A673 (cell line): ENCODE results near the gene BABAM1. TPM values are rescaled to one million over a fixed set of nuclear protein-coding genes. Genes with fewer than 3 reads are reported as not detected.

Source experiments
- Bru-seq: library from RNA; stranded (reverse); fragments of 400-500 nt; gene quantifications from one replicate; lab custom pipeline; 2021; lab: Mats Ljungman, UMichigan
- BruChase-seq, 2 experiments: library from RNA; stranded (reverse); fragments of 400-500 nt; gene quantifications; one replicate each; lab custom pipeline; 2021; lab: Mats Ljungman, UMichigan
- BruUV-seq: library from RNA; stranded (reverse); fragments of 400-500 nt; replicated peaks from 2 replicates; lab custom pipeline; 2021; lab: Mats Ljungman, UMichigan
- CTCF ChIA-PET: fragments of 300-600 bp; sonication (Branson Sonifier 250); formaldehyde crosslinking; loops from one replicate; lab custom pipeline; 2022; ENCODE audit warnings: antibody characterized with exemption; lab: Charles Lee
- POLR2A ChIA-PET: fragments of 300-600 bp; sonication (Branson Sonifier 250); formaldehyde crosslinking; loops from one replicate; lab custom pipeline; 2022; ENCODE audit warnings: antibody characterized with exemption; ENCODE audit not compliant: low non-redundant PET; lab: Charles Lee
- DNase-seq: peaks from one replicate; pipeline ENCODE4 v3.0.0-alpha.2; 2015; ENCODE audit warnings: low spot score
- H3K27ac ChIP-seq: fragments of 200-600 bp; sonication (generic); 2 replicates; pipeline ENCODE4 v1.5.1; 2016; ENCODE audit warnings: mixed run types, low read depth, mild to moderate bottlenecking, mixed read lengths, antibody characterized with exemption, low read length; ENCODE audit not compliant: poor library complexity, severe bottlenecking
- H3K27me3 ChIP-seq: fragments of 200-600 bp; sonication (generic); replicated peaks from 2 replicates; pipeline ENCODE4 v1.6.1; 2017; ENCODE audit warnings: mixed run types, low read depth, mild to moderate bottlenecking, mixed read lengths, antibody characterized with exemption, low read length; ENCODE audit not compliant: insufficient read depth, poor library complexity
- H3K36me3 ChIP-seq: fragments of 200-600 bp; sonication (generic); 2 replicates; pipeline ENCODE4 v1.6.1; 2016; ENCODE audit warnings: mixed run types, mild to moderate bottlenecking, mixed read lengths, antibody characterized with exemption, low read length; ENCODE audit not compliant: insufficient read depth, poor library complexity, severe bottlenecking
- H3K4me1 ChIP-seq: fragments of 200-600 bp; sonication (generic); 2 replicates; pipeline ENCODE4 v1.6.1; 2017; ENCODE audit warnings: mixed run types, mild to moderate bottlenecking, mixed read lengths, antibody characterized with exemption, low read length; ENCODE audit not compliant: insufficient read depth, poor library complexity, severe bottlenecking
- H3K4me3 ChIP-seq: fragments of 200-600 bp; sonication (generic); 2 replicates; pipeline ENCODE4 v1.5.1; 2016; ENCODE audit warnings: low read depth, mixed run types, mild to moderate bottlenecking, mixed read lengths, low read length; ENCODE audit not compliant: poor library complexity, severe bottlenecking
- H3K9me3 ChIP-seq: fragments of 200-600 bp; sonication (generic); 2 replicates; pipeline ENCODE4 v1.6.1; 2016; ENCODE audit warnings: mixed run types, low read depth, mild to moderate bottlenecking, mixed read lengths, antibody characterized with exemption, low read length; ENCODE audit not compliant: poor library complexity, severe bottlenecking
- CTCF ChIP-seq: fragments of 300-800, 200-600 bp; sonication (generic); conservative IDR thresholded peaks from 2 replicates; pipeline ENCODE4 v1.5.1; 2017; ENCODE audit warnings: low read depth, mild to moderate bottlenecking, antibody characterized with exemption, low read length, moderate library complexity, mixed read lengths
- EZH2 ChIP-seq: fragments of 200-600 bp; sonication (generic); IDR thresholded peaks from 2 replicates; pipeline ENCODE4 v1.6.1; 2017; ENCODE audit warnings: borderline replicate concordance, low read depth, mild to moderate bottlenecking, mixed read lengths, antibody characterized with exemption, low read length; ENCODE audit not compliant: poor library complexity, severe bottlenecking
- intact Hi-C: fragments of 100-400 bp; cut with micrococcal nuclease; formaldehyde crosslinking; loops from one replicate; pipeline ENCODE4 v1.10.0; 2022; ENCODE audit not compliant: unreplicated experiment
- long read RNA-seq: library from polyadenylated mRNA; stranded (forward); transcript quantifications from one replicate; pipeline ENCODE4 v2.0.0, GENCODE V29; 2022
- total RNA-seq: library from RNA; stranded (reverse); gene quantifications from 2 replicates; pipeline ENCODE4 v1.2.3, GENCODE V29; 2021

Gene BABAM1
- 136 and 147 TPM in 2 replicates for total RNA-seq
- percentile 86 among the genes with signal in this experiment for Bru-seq, nascent RNA
- percentile 93 among the genes with signal in this experiment for BruChase-seq, experiment 1, labeled RNA remaining after a 2-hour chase
- percentile 96 among the genes with signal in this experiment for BruChase-seq, experiment 2, labeled RNA remaining after a 6-hour chase
- long read RNA-seq, transcript BABAM1-202 (6 exons, 930 nt), result minor isoform, 7 of 240 reads
- long read RNA-seq, transcript BABAM1-201 (9 exons, 1,472 nt), result minor isoform, 45 of 240 reads
- long read RNA-seq, transcript BABAM1-208 (9 exons, 1,470 nt), result major isoform, 133 of 240 reads
- long read RNA-seq, partial matches to known transcripts, result 13 of 240 reads
- long read RNA-seq, other reads (novel, unspliced or antisense), result 36 of 240 reads

GRCh38 chr19:17266975-17267788, at the start of gene BABAM1:
BABAM1 (plus strand) TSS chr19:17267443; CDS start chr19:17268807, 1,364 bp downstream.
- peak; percentile 99 for DNase-seq
- Histone ChIP-seq H3K27me3 (no peaks in the 10 kb centered on the region), H3K4me3 (peak within 1 kb of the TSS; percentile 85), H3K36me3 (peaks cover 16% of the 10 kb centered on the region), H3K4me1 (peaks cover 6% of the 10 kb centered on the region), H3K9me3 (no peaks in the 10 kb centered on the region), H3K27ac (peak within 1 kb of the TSS; percentile 77)
- no peak for TF ChIP-seq EZH2
- TF ChIP-seq CTCF, result no peak
- POLR2A ChIA-PET, result interaction anchor here (0.6 kb wide), 1 partner anchor 38 kb away, joined by 21 read pairs; no protein-coding TSS in a partner anchor
- intact Hi-C loops, result no loop called here
- CTCF ChIA-PET, result interaction anchor here (0.6 kb wide), 1 partner anchor 12 kb away, joined by 3 read pairs; no protein-coding TSS in a partner anchor
- no TSS peak for BruUV-seq

- ChIA-PET CTCF (no interaction called here), POLR2A (no interaction called here)
- Histone ChIP-seq H3K9me3 (no peaks in the 10 kb centered on the region), H3K36me3 (peaks cover 17% of the 10 kb centered on the region), H3K4me3 (no peak overlapping the region), H3K4me1 (peaks cover 13% of the 10 kb centered on the region), H3K27ac (no peak overlapping the region), H3K27me3 (no peaks in the 10 kb centered on the region)
- TF ChIP-seq EZH2 (no peak), CTCF (no peak)
- intact Hi-C loops, result no loop called here
- no peak for DNase-seq
- BruUV-seq, result no TSS peak
Measured at GRCh38 chr19:17219286-17219685, 48.0 kb upstream of the BABAM1 start.

GRCh38 chr19:17220207-17220758, 47.0 kb upstream of the BABAM1 start:
- Histone ChIP-seq H3K4me1 (peaks cover 4% of the 10 kb centered on the region), H3K36me3 (peaks cover 17% of the 10 kb centered on the region), H3K27ac (no peak overlapping the region), H3K4me3 (no peak overlapping the region), H3K9me3 (no peaks in the 10 kb centered on the region), H3K27me3 (no peaks in the 10 kb centered on the region)
- intact Hi-C loops, result no loop called here
- ChIA-PET POLR2A (interaction anchor here (0.6 kb wide), 1 partner anchor 636 kb away, joined by 4 read pairs; no protein-coding TSS in a partner anchor), CTCF (no interaction called here)
- BruUV-seq, result no TSS peak
- peak; percentile 73 for DNase-seq
- no peak for TF ChIP-seq EZH2
- no peak for TF ChIP-seq CTCF
